ENCODE measurements around the gene PMEPA1. TPM values are rescaled to one million over a fixed set of nuclear protein-coding genes. Genes with fewer than 3 reads are reported as not detected.

PMEPA1 gene
- total and polyA plus RNA-seq, 2 experiments from 2014 or later: 7.3 to 15.4 TPM

DNA sequence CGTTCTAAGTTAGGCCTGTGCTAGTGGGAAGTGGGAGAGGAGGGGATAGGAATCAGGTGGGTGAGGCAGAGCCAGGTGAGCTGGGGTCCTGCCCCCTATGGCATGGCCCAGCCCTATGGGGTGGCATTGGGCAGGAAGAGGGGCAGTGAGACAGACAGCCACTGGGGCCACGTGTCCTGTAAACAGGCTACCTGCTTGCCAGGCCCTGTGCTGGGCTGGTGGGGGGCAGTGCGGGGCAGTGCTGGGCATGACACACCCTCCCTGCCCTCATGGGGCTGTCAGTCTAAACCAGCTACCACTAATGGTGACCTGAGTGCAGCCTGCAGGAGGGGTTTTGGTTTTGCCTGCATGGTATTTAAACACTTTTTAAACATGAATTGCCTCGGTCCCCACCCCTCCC lies 10.1 kb upstream of the PMEPA1 start:
- H4K20me1 ChIP-seq (replicated peaks; ENCODE audit: insufficient read depth): no peaks in the 10 kb centered on the region
- no peak overlapping the region for H3K4me3 Mint-ChIP-seq
- peaks cover 4% of the 10 kb centered on the region; the same call in 1 of the 2 replicates for H3K4me1 ChIP-seq (ENCODE audit: insufficient read depth)
- peaks cover 8% of the 10 kb centered on the region for H3K27me3 Mint-ChIP-seq (ENCODE audit: insufficient read depth, low read depth, poor library complexity)
- no peak for DNase-seq (ENCODE audit: low spot score)
- no peak overlapping the region for H2AFZ ChIP-seq
- H3K4me1 Mint-ChIP-seq: peaks cover 20% of the 10 kb centered on the region
- ATAC-seq: no peak
- H3K36me3 ChIP-seq (ENCODE audit: insufficient read depth): no peaks in the 10 kb centered on the region
- H3F3A ChIP-seq (replicated peaks; ENCODE audit: low read depth): no peaks in the 10 kb centered on the region
- no peaks in the 10 kb centered on the region for H3K36me3 Mint-ChIP-seq (ENCODE audit: low read depth)
- H3K27ac ChIP-seq (ENCODE audit: low read depth): no peak overlapping the region
- H3K9me3 Mint-ChIP-seq: no peaks in the 10 kb centered on the region
- no peaks in the 10 kb centered on the region for H3K79me2 ChIP-seq (replicated peaks; ENCODE audit: insufficient read depth)
- no peak overlapping the region for H3K4me3 ChIP-seq
- H3K4me2 ChIP-seq: no peak overlapping the region
- no peak overlapping the region for H3K27ac Mint-ChIP-seq
- TF ChIP-seq POLR2AphosphoS5 (IDR thresholded peaks at IDR 0.05; ENCODE audit: low read depth) (no peak), ZNF331 (CRISPR knock-in tag; IDR thresholded peaks at IDR 0.05; ENCODE audit: low read depth) (no peak), NANOG (IDR thresholded peaks at IDR 0.05; ENCODE audit: borderline replicate concordance) (no peak), ZNF114 (CRISPR knock-in tag; IDR thresholded peaks at IDR 0.05) (no peak), STAT1 (IDR thresholded peaks at IDR 0.05; ENCODE audit: unreplicated experiment) (no peak), EZH2 (IDR thresholded peaks at IDR 0.05; ENCODE audit: low read depth, unreplicated experiment) (no peak)
- TF ChIP-seq, protein P1, sequence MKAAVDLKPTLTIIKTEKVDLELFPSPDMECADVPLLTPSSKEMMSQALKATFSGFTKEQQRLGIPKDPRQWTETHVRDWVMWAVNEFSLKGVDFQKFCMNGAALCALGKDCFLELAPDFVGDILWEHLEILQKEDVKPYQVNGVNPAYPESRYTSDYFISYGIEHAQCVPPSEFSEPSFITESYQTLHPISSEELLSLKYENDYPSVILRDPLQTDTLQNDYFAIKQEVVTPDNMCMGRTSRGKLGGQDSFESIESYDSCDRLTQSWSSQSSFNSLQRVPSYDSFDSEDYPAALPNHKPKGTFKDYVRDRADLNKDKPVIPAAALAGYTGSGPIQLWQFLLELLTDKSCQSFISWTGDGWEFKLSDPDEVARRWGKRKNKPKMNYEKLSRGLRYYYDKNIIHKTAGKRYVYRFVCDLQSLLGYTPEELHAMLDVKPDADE (IDR thresholded peaks at IDR 0.05): no peak
- TF ChIP-seq, protein P2, sequence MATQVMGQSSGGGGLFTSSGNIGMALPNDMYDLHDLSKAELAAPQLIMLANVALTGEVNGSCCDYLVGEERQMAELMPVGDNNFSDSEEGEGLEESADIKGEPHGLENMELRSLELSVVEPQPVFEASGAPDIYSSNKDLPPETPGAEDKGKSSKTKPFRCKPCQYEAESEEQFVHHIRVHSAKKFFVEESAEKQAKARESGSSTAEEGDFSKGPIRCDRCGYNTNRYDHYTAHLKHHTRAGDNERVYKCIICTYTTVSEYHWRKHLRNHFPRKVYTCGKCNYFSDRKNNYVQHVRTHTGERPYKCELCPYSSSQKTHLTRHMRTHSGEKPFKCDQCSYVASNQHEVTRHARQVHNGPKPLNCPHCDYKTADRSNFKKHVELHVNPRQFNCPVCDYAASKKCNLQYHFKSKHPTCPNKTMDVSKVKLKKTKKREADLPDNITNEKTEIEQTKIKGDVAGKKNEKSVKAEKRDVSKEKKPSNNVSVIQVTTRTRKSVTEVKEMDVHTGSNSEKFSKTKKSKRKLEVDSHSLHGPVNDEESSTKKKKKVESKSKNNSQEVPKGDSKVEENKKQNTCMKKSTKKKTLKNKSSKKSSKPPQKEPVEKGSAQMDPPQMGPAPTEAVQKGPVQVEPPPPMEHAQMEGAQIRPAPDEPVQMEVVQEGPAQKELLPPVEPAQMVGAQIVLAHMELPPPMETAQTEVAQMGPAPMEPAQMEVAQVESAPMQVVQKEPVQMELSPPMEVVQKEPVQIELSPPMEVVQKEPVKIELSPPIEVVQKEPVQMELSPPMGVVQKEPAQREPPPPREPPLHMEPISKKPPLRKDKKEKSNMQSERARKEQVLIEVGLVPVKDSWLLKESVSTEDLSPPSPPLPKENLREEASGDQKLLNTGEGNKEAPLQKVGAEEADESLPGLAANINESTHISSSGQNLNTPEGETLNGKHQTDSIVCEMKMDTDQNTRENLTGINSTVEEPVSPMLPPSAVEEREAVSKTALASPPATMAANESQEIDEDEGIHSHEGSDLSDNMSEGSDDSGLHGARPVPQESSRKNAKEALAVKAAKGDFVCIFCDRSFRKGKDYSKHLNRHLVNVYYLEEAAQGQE (IDR thresholded peaks at IDR 0.05; ENCODE audit: unreplicated experiment): no peak
- TF ChIP-seq, protein P3, sequence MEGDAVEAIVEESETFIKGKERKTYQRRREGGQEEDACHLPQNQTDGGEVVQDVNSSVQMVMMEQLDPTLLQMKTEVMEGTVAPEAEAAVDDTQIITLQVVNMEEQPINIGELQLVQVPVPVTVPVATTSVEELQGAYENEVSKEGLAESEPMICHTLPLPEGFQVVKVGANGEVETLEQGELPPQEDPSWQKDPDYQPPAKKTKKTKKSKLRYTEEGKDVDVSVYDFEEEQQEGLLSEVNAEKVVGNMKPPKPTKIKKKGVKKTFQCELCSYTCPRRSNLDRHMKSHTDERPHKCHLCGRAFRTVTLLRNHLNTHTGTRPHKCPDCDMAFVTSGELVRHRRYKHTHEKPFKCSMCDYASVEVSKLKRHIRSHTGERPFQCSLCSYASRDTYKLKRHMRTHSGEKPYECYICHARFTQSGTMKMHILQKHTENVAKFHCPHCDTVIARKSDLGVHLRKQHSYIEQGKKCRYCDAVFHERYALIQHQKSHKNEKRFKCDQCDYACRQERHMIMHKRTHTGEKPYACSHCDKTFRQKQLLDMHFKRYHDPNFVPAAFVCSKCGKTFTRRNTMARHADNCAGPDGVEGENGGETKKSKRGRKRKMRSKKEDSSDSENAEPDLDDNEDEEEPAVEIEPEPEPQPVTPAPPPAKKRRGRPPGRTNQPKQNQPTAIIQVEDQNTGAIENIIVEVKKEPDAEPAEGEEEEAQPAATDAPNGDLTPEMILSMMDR (conservative IDR thresholded peaks at IDR 0.05; ENCODE audit: low read depth in 2 of 2): no peak
- TF ChIP-seq, protein P4, sequence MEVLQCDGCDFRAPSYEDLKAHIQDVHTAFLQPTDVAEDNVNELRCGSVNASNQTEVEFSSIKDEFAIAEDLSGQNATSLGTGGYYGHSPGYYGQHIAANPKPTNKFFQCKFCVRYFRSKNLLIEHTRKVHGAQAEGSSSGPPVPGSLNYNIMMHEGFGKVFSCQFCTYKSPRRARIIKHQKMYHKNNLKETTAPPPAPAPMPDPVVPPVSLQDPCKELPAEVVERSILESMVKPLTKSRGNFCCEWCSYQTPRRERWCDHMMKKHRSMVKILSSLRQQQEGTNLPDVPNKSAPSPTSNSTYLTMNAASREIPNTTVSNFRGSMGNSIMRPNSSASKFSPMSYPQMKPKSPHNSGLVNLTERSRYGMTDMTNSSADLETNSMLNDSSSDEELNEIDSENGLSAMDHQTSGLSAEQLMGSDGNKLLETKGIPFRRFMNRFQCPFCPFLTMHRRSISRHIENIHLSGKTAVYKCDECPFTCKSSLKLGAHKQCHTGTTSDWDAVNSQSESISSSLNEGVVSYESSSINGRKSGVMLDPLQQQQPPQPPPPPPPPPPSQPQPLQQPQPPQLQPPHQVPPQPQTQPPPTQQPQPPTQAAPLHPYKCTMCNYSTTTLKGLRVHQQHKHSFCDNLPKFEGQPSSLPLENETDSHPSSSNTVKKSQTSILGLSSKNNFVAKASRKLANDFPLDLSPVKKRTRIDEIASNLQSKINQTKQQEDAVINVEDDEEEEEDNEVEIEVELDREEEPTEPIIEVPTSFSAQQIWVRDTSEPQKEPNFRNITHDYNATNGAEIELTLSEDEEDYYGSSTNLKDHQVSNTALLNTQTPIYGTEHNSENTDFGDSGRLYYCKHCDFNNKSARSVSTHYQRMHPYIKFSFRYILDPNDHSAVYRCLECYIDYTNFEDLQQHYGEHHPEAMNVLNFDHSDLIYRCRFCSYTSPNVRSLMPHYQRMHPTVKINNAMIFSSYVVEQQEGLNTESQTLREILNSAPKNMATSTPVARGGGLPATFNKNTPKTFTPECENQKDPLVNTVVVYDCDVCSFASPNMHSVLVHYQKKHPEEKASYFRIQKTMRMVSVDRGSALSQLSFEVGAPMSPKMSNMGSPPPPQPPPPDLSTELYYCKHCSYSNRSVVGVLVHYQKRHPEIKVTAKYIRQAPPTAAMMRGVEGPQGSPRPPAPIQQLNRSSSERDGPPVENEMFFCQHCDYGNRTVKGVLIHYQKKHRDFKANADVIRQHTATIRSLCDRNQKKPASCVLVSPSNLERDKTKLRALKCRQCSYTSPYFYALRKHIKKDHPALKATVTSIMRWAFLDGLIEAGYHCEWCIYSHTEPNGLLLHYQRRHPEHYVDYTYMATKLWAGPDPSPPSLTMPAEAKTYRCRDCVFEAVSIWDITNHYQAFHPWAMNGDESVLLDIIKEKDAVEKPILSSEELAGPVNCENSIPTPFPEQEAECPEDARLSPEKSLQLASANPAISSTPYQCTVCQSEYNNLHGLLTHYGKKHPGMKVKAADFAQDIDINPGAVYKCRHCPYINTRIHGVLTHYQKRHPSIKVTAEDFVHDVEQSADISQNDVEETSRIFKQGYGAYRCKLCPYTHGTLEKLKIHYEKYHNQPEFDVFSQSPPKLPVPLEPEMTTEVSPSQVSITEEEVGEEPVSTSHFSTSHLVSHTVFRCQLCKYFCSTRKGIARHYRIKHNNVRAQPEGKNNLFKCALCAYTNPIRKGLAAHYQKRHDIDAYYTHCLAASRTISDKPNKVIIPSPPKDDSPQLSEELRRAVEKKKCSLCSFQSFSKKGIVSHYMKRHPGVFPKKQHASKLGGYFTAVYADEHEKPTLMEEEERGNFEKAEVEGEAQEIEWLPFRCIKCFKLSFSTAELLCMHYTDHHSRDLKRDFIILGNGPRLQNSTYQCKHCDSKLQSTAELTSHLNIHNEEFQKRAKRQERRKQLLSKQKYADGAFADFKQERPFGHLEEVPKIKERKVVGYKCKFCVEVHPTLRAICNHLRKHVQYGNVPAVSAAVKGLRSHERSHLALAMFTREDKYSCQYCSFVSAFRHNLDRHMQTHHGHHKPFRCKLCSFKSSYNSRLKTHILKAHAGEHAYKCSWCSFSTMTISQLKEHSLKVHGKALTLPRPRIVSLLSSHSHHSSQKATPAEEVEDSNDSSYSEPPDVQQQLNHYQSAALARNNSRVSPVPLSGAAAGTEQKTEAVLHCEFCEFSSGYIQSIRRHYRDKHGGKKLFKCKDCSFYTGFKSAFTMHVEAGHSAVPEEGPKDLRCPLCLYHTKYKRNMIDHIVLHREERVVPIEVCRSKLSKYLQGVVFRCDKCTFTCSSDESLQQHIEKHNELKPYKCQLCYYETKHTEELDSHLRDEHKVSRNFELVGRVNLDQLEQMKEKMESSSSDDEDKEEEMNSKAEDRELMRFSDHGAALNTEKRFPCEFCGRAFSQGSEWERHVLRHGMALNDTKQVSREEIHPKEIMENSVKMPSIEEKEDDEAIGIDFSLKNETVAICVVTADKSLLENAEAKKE (CRISPR knock-in tag; IDR thresholded peaks at IDR 0.05): no peak
- peaks cover 4% of the 10 kb centered on the region; the same call in 1 of the 2 replicates for H3K27me3 ChIP-seq (ENCODE audit: insufficient read depth)
- H3K9me2 ChIP-seq (ENCODE audit: insufficient read depth): no peaks in the 10 kb centered on the region

Measured in GM23338 (cell line).